Tibial nerve (tissue), 4 donors: ENCODE measurements around the gene ULBP2.

Source experiments
- EP300 ChIP-seq, 2 donors: sonication (generic); formaldehyde crosslinking; IDR thresholded peaks; one replicate each; pipeline ENCODE4 v1.6.1; 2017; ENCODE audit warnings: antibody characterized with exemption in 2 of 2, mild to moderate bottlenecking in 1 of 2
- POLR2A ChIP-seq, 2 donors: fragments of 450-650 bp; IDR thresholded peaks; one replicate each; pipeline ENCODE4 v1.6.1; 2017; ENCODE audit warnings: antibody characterized with exemption in 2 of 2, mild to moderate bottlenecking in 2 of 2, moderate library complexity in 2 of 2
- TF ChIP-seq, protein P1 (sequence below), 5 experiments: fragments of 200-600 bp in 3 of 5; fragments of 450-650 bp in 2 of 5; sonication (generic) in 3 of 5; IDR thresholded peaks; one replicate each; pipeline ENCODE4 v1.5.1; 2016 to 2019; ENCODE audit warnings: antibody characterized with exemption in 5 of 5, mild to moderate bottlenecking in 3 of 5, moderate library complexity in 2 of 5

DNA sequence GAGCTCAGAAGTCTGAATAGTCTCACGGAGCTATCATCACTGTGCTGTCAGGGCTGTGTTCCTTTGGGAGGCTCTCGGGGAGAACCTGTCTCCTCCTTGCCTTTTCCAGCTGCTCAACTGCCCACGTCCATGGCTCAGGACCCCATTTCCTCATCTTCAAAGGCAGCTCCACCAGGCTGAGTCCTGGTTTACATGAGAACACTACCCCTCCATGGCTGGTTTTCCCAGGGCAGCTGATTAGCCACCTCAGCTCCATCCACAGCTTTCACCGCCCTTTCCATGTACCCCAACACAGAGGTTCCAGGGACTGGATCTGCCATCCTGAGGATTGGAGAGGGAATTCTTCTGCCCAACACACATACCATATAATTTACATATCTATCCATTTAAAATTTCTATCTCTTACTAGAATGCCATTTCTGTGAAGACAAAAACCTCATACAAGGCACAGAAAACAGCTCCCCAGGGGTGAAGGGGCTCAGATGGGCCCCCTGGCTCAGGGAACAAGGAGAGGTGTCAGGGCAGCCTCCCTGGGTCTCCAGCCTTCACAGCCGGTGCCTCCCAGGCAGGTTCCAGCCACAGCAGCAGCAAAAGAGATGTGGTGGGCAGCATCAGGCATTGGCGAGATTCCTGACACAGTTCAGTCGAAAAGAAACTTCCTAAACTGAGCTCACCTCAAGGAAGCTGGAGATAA lies 41.7 kb upstream of the ULBP2 start:
- TF ChIP-seq, protein P1, sequence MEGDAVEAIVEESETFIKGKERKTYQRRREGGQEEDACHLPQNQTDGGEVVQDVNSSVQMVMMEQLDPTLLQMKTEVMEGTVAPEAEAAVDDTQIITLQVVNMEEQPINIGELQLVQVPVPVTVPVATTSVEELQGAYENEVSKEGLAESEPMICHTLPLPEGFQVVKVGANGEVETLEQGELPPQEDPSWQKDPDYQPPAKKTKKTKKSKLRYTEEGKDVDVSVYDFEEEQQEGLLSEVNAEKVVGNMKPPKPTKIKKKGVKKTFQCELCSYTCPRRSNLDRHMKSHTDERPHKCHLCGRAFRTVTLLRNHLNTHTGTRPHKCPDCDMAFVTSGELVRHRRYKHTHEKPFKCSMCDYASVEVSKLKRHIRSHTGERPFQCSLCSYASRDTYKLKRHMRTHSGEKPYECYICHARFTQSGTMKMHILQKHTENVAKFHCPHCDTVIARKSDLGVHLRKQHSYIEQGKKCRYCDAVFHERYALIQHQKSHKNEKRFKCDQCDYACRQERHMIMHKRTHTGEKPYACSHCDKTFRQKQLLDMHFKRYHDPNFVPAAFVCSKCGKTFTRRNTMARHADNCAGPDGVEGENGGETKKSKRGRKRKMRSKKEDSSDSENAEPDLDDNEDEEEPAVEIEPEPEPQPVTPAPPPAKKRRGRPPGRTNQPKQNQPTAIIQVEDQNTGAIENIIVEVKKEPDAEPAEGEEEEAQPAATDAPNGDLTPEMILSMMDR (IDR thresholded peaks at IDR 0.05) = no peak
- TF ChIP-seq POLR2A (IDR thresholded peaks at IDR 0.05) (no peak), EP300 (IDR thresholded peaks at IDR 0.05) (no peak)
